ENCODE measurements around the gene ABCA13. TPM values are rescaled to one million over a fixed set of nuclear protein-coding genes. Genes with fewer than 3 reads are reported as not detected.

Gene ABCA13
- total and polyA plus RNA-seq, 2 of the 4 experiments (the other 2 are of a cell fraction): under 0.01 to 0.07 TPM

GRCh38 chr7:48443051-48443450 lies 271.8 kb downstream of the ABCA13 start:
- H2BK120ac ChIP-seq (ENCODE audit: low read depth, low read length): no peak overlapping the region
- H2AK5ac ChIP-seq (ENCODE audit: low read depth, low read length): no peak overlapping the region
- no peaks in the 10 kb centered on the region for H3K9me3 ChIP-seq (ENCODE audit: control insufficient read depth, insufficient read depth, low read length)
- H2BK5ac ChIP-seq (ENCODE audit: low read depth, low read length, poor library complexity, severe bottlenecking): no peak overlapping the region
- ChIA-PET CTCF (no interaction called here), POLR2A (ENCODE audit: unreplicated experiment) (no interaction called here)
- intact Hi-C loops (cut with micrococcal nuclease): no loop called here
- no peaks in the 10 kb centered on the region for H3K36me3 ChIP-seq (ENCODE audit: control insufficient read depth, insufficient read depth, low read length)
- H3K4me3 ChIP-seq (ENCODE audit: insufficient read depth, low read depth, low read length): no peak overlapping the region
- no CpG with 5 or more reads among the region's 5 CpGs for WGBS, 2 experiments (ENCODE audit: extremely low coverage in 2 of 2, insufficient read length in 1 of 2)
- no peak overlapping the region for H2AK9ac ChIP-seq (replicated peaks; ENCODE audit: low read depth, low read length, poor library complexity)
- H3K56ac ChIP-seq (ENCODE audit: extremely low read depth, insufficient read depth, low read length): no peak overlapping the region
- no peak overlapping the region for H4K5ac ChIP-seq (ENCODE audit: low read depth, low read length)
- no peak overlapping the region for H2BK20ac ChIP-seq (ENCODE audit: low read depth, low read length)
- H3K9ac ChIP-seq (ENCODE audit: low read depth, low read length): no peak overlapping the region
- H4K8ac ChIP-seq (ENCODE audit: low read depth in 2 of 2, low read length in 2 of 2): no peak overlapping the region
- H4K91ac ChIP-seq (ENCODE audit: insufficient read depth, low read depth, low read length): no peak overlapping the region
- no peaks in the 10 kb centered on the region for H3K4me1 ChIP-seq (ENCODE audit: control insufficient read depth, insufficient read depth, low read length)
- no peaks in the 10 kb centered on the region for H3K27me3 ChIP-seq (ENCODE audit: control insufficient read depth, insufficient read depth, low read length)
- no peak overlapping the region for H2AFZ ChIP-seq (replicated peaks; ENCODE audit: low read length, poor library complexity)
- no peak overlapping the region for H3K14ac ChIP-seq (replicated peaks; ENCODE audit: low read depth, low read length)
- DNase-seq (no peak), ATAC-seq (ENCODE audit: low read depth) (no peak)
- H3K4ac ChIP-seq (ENCODE audit: low read depth, low read length): no peak overlapping the region
- BruUV-seq (replicated peaks): no TSS peak
- H3K9me1 ChIP-seq (ENCODE audit: insufficient read depth, low read length): no peaks in the 10 kb centered on the region
- H3K18ac ChIP-seq (ENCODE audit: low read depth, low read length): no peak overlapping the region
- dilution Hi-C loops (cut with HindIII; ENCODE audit: low sequenced_read_pairs, unreplicated experiment): no loop called here
- H3K23ac ChIP-seq (ENCODE audit: low read depth, low read length): no peak overlapping the region
- H3K27ac ChIP-seq (ENCODE audit: insufficient read depth, low read length): no peak overlapping the region
- H4K20me1 ChIP-seq (ENCODE audit: insufficient read depth, low read length): no peaks in the 10 kb centered on the region
- in situ Hi-C loops (cut with MboI; ENCODE audit: low sequenced_read_pairs): no loop called here
- TF ChIP-seq CEBPB (IDR thresholded peaks at IDR 0.05; ENCODE audit: low read depth, low read length) (no peak), SMC3 (IDR thresholded peaks at IDR 0.05; ENCODE audit: low read depth, low read length) (no peak), RCOR1 (IDR thresholded peaks at IDR 0.05; ENCODE audit: insufficient replicate concordance, low read length) (no peak), ELK1 (IDR thresholded peaks at IDR 0.05; ENCODE audit: borderline replicate concordance, low read depth, low read length) (no peak), NFE2L2 (IDR thresholded peaks at IDR 0.05; ENCODE audit: low read depth, low read length) (no peak), RFX5 (IDR thresholded peaks at IDR 0.05; ENCODE audit: low read depth, low read length) (no peak), CTCF (conservative IDR thresholded peaks at IDR 0.05; ENCODE audit: low read depth, low read length) (no peak), MXI1 (IDR thresholded peaks at IDR 0.05; ENCODE audit: borderline replicate concordance, low read depth, low read length) (no peak), POLR2A (IDR thresholded peaks at IDR 0.05; ENCODE audit: low read depth, low read length) (no peak), USF2 (IDR thresholded peaks at IDR 0.05; ENCODE audit: low read depth, low read length) (no peak), CHD1 (IDR thresholded peaks at IDR 0.05; ENCODE audit: low read depth, low read length) (no peak), MAZ (IDR thresholded peaks at IDR 0.05; ENCODE audit: borderline replicate concordance, low read depth, low read length) (no peak), FOS (IDR thresholded peaks at IDR 0.05; ENCODE audit: low read depth, low read length) (no peak), RAD21 (IDR thresholded peaks at IDR 0.05; ENCODE audit: low read length) (no peak), BHLHE40 (IDR thresholded peaks at IDR 0.05; ENCODE audit: low read depth, low read length) (no peak), MAFK (IDR thresholded peaks at IDR 0.05; ENCODE audit: low read depth, low read length) (no peak)
- no peaks in the 10 kb centered on the region for H3K79me1 ChIP-seq (ENCODE audit: low read depth in 1 of 2, low read length in 2 of 2)
- H2BK15ac ChIP-seq (ENCODE audit: low read depth, low read length): no peak overlapping the region
- no peak overlapping the region for H3K4me2 ChIP-seq (ENCODE audit: low read depth, low read length)
